ENCODE data around the gene ACY1.

Gene ACY1

DNA sequence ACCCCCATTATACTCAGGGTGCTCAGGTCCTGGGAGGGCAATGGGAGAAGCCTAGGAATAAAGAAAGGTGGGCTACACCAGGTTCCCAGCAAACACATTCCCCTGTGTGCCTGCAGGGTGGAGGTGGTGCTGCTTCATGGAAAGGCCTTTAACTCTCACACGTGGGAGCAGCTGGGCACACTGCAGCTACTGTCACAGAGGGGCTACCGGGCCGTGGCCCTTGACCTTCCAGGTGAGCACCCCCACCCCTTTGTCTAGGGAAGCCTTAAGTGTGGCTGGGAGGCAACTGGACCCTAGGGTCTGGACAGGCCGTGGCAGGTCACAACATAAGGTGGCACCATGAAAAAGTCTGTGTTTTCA is 5.2 kb upstream of the ACY1 start:
- H3K4me3 ChIP-seq (ENCODE audit: low read depth, low read length) = no peak overlapping the region
- no peak for TF ChIP-seq CTCF (conservative IDR thresholded peaks at IDR 0.05; ENCODE audit: low read depth, low read length)
- no peak for DNase-seq (ENCODE audit: low read depth)

DNA sequence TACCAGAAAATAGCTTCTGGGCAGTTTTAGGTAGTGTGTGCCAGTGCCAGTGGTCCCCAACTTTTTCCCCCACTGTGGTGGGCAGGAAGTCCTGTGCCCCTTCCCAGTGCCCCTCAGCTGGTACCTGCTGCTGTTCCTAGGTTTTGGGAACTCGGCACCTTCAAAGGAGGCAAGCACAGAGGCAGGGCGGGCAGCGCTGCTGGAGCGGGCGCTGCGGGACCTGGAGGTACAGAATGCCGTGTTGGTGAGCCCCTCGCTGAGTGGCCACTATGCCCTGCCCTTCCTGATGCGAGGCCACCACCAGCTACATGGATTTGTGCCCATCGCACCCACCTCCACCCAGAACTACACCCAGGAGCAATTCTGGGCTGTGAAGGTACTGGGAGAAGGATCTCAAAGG is 3.1 kb upstream of the ACY1 start:
- DNase-seq (ENCODE audit: low read depth) = no peak
- H3K4me3 ChIP-seq (ENCODE audit: low read depth, low read length) = no peak overlapping the region
- no peak for TF ChIP-seq CTCF (conservative IDR thresholded peaks at IDR 0.05; ENCODE audit: low read depth, low read length)

DNA sequence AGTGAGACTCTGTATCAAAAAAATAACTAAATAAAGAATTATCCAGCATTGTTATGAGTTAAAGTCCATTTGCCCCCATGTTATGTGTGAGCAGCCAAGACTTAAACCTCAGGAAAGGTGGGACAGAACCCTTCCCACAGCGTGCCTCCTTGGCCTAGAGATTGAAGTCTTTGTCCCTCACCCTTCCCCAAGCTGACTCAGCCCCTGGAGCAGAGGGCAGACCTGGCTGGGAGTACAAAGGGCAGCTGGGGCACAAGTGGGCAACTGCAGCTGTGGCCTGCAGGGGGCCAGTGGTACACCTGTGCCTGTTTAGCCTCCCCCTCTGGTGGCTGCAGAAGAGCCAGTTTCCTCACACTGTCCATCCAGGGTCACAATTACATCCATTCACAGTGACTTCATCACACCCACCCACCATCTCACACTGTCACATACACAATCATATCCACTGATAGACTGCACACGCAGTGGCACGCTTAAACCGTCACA is 940 bp upstream of the ACY1 start:
- TF ChIP-seq CTCF (conservative IDR thresholded peaks at IDR 0.05; ENCODE audit: low read depth, low read length) = peak; percentile 55
- H3K4me3 ChIP-seq (ENCODE audit: low read depth, low read length) = peak overlapping the region; percentile 74
- DNase-seq (ENCODE audit: low read depth) = no peak

GRCh38 chr3:51983578-51984268 is 388 bp downstream of the ACY1 start:
- peak overlapping the region; percentile 74 for H3K4me3 ChIP-seq (ENCODE audit: low read depth, low read length)
- TF ChIP-seq CTCF (conservative IDR thresholded peaks at IDR 0.05; ENCODE audit: low read depth, low read length) = no peak
- DNase-seq (ENCODE audit: low read depth) = no peak

DNA sequence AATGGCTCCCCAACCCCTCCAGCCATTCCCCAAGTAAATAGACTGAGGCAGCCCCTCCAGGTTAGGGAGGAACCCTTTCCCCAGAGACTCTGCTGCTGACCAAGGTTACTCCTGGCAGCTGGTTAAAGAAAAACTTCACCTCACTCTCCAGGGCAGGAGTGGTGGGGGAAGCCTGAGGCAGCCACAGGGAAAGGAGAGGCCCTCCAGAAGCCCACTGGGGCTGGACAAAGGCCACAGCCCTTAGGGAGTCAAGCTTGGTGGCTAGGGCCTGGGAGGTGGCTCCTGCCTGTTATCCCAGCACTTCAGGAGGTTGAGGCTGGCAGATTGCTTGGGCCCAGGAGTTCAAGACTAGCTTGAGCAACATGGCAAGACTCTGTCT is 923 bp downstream of the ACY1 start:
- DNase-seq (ENCODE audit: low read depth) = no peak
- TF ChIP-seq CTCF (conservative IDR thresholded peaks at IDR 0.05; ENCODE audit: low read depth, low read length) = no peak
- H3K4me3 ChIP-seq (ENCODE audit: low read depth, low read length) = no peak overlapping the region

DNA sequence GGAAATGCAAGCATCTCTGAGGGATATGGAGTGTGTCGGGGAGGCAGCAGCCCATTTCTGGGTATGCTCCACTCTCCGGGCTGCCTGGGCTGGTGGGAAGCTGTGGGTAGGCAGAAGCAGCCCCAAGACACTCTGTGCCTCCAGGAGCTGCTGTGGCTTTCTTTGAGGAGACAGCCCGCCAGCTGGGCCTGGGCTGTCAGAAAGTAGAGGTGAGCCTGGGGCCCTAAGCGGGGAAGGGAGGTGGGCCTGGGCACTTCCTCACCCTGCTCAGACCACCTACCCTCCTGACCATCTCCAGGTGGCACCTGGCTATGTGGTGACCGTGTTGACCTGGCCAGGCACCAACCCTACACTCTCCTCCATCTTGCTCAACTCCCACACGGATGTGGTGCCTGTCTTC is 1.7 kb downstream of the ACY1 start:
- no peak overlapping the region for H3K4me3 ChIP-seq (ENCODE audit: low read depth, low read length)
- DNase-seq (ENCODE audit: low read depth) = no peak
- no peak for TF ChIP-seq CTCF (conservative IDR thresholded peaks at IDR 0.05; ENCODE audit: low read depth, low read length)

Measured in choroid plexus epithelial cell (primary cell).